Activated T-helper 1 cell treated with anti-CD3 and anti-CD28 coated beads, Interleukin-2, amount 50 U/mL, for 16 hours (primary cell): Measurements from ENCODE around the gene TCF19.

Source experiments
- DNase-seq, 2 donors: peaks; one replicate each; pipeline ENCODE4 v3.0.0-alpha.2; 2020; ENCODE audit warnings: low read depth in 1 of 2, low spot score in 1 of 2

The TCF19 gene

DNA sequence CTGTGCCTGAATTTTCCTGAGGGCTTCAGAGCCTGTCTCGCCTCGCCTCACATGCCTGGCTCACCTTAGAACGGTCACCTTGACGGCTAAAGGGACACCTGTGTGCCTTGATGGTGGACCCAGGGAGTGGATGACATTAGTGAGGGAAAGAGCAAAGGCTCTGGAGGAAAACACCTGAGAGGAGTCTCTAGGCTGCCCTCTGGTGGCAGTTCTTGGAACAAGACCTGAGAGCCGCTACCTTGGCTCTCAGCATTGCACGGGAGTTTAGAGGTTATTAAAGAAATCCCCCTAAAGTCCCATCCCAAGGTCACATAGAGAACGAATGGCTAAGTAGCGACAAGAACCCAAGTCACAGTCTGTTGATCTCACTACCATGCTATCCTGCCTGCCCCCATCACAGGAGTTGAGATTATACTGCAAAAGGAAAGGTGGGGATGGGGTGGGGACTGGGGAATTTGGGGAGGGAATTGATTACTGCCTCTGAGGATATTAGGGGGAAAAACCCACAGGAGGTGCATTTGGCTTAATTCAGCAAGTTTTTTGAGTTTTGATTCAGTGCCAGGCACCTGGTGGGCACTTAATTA, 30.2 kb upstream of the TCF19 start:
- peak; percentile 56 to 65 for DNase-seq

DNA sequence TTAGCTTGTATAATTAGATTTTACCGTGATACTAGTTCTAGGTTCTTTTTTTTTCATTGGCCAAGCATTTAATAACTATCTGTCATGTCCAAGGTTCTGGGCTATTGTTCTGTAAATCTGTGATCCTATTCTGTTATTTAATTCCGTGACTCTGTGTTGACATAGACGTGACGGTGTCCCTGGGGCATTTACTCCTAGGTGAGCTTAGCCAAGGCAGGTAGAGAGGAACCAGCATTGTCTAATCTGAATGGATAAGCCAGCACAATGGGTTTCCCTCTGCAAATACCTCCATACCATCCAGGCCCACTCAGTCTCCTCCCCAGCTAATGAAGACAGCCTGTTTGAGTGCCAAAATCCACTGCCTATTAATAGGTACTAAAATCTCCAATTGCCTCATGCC, 29.3 kb upstream of the TCF19 start:
- no peak for DNase-seq

DNA sequence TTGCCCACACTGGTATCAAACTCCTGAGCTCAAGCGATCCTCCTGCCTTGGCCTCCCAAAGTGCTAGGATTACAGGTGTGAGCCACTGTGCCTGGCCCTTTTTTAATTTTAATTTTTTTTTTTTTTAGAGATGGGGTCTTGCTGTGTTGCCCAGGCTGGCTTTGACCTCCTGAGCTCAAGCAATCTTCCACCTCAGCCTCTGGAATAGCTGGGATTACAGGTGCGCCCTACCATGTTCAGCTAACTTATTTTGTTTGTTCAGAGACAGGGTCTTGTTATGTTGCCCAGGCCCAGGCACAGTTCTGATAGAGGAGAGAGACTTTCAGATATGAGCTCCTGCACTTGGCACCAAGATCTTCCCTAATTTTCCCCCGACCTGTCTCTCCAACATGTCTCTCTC, 27.6 kb upstream of the TCF19 start:
- DNase-seq = no peak

- DNase-seq = no peak
These were observed 26.8 kb upstream of the TCF19 start for GRCh38 chr6:31131595-31131994.

DNA sequence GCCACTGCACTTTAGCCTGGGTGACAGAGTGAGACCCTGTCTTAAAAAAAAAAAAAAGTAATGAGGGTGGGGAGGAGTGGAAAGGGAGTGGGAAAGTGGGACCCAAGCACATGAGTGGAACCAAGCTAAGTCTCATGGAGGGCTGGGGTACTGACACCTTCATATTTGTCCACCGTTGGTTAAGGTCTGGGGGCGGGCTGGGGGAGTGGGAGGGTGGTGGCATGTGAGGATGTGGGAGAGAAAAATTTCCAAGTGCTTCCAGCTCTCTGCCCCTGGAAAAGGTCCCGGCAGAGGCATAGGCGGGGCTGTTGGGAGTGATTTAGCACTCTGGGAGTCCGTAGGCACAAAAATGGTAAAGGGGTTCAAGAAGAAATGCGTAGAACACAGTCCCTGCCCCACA, 25.6 kb upstream of the TCF19 start:
- no peak for DNase-seq

DNA sequence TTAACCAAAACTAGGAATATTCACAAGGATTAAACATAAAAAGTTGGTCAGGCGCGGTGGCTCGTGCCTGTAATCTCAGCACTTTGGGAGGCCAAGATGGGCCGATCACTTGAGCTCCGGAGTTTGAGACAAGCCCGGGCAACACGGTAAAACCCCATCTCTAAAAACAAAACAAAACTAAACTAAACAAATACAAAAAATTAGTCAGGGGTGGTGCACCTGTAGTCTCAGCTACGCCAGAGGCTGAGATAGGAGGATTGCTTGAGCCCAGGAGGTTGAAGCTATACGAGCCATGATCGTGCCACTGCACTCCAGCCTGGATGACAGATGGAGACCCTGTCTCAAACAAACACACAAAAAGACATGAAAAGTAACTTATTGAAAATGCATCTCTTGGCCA, 22.7 kb upstream of the TCF19 start:
- DNase-seq = no peak

- no peak for DNase-seq
These were observed 19.4 kb upstream of the TCF19 start, which contains the start of gene PSORS1C2 for GRCh38 chr6:31138982-31139381. TSS of gene PSORS1C2 (minus strand) at chr6:31139066. CDS start at chr6:31139026, 40 bp downstream.

DNA sequence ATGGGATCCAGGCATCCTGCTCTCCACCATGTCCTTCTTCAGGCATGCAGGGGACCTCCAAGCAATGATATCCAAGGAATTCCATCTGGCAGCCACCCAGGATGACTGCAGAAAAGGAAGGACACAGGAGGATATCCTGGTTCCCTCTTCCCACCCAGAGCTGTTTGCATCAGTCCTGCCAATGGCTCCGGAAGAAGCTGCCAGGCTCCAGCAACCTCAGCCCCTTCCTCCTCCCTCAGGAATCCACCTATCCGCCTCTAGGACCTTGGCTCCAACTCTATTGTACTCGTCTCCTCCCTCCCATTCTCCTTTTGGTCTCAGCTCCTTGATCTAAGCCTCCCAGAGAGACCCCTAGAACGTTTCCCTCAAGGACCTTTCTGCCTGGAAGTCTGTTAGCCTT, 18.8 kb upstream of the TCF19 start:
- DNase-seq = no peak

GRCh38 chr6:31140643-31141042, 17.7 kb upstream of the TCF19 start:
- DNase-seq = no peak

DNA sequence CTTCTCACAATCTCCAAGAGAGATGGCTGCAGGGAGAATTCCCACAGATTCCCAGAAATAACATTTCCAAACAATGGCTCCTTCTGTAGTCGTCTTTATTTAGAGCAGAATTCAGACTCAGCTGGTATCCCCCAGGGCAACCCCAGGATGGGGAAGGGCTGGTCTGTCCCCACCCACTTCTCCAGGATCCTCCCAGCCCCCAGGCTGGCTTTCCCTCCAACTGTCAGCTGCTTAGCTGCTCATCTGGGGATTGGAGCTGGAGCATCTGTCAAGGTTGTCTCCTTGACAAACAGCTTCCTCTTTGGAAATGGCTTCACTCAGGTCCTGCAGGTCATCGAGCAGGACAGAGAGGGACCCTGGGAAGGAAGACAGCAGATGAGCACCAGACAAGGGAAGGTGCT, 16.0 kb upstream of the TCF19 start:
- no peak for DNase-seq

DNA sequence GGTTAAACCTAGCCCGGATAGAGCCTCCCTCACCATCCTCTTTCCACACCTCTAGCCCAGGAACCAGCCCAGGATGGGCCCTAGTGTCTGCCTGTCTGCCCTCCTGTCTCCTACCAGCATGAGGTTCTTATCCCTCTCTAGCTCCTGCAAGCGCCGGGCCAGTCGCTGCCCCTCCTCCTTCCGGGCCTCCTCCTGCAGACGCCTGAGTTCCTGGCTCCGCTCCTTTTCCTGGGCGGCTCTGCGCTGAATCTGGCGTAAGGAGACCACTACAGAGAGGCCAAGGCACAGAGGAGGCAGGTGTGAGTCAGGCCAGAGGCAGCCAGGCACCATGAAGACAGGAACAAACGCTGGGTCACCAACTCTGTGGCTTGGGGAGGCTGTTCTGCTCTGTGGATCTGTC, 15.2 kb upstream of the TCF19 start:
- no peak for DNase-seq

DNA sequence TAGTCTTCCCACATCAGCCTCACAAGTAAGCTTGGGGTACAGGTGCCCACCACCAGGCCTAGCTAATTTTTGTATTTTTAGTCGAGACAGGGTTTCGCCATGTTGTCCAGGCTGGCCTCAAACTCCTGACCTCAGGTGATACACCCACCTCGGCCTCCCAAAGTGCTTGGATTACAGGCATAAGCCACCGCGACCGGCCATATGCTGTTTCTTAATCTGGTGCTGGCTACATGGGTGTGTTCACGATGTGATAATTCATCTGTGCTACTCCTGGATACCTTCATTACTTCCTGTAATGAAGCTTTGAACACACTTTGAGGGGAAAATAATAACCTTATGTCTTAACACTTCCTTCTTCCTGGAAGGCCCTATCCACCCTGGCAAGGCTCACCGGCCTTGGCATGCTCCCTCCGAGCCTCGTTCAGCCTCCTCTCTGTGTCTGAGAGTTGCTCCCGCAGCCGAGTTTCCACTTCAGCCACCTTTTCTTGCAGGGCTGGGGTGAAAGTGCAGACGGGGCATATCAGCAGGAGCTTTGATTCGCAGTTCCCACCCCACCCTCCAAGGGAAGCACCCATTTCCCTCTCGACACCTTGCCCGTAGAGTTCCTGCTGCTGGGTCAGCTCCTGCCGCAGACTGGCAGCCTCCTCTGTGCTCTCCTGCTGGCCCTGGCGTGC, 14.0 kb upstream of the TCF19 start:
- DNase-seq = no peak

GRCh38 chr6:31144970-31145340, 13.4 kb upstream of the TCF19 start:
- DNase-seq = no peak

DNA sequence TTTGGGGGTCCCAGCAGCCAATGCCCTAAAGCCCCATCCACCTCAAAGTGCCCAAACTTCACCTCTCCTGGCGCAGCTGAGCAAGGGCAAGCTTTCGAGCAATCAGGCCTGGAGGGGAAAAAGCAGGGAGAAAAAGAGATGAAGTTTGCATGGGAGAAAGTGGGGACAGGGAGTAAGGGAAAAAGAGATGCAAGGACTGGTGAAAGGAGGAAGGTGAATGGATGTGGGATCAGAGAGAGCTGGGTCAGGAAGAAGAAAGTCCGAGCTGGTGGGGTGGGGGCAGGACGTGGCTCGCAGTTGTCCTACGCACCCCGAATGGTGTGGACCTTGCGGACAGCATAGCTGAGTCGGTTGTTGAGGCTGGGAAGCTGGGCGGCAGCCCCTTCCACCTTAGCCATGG, 13.0 kb upstream of the TCF19 start:
- no peak for DNase-seq

- DNase-seq = no peak
These were observed 8.5 kb upstream of the TCF19 start for GRCh38 chr6:31149827-31150447.

GRCh38 chr6:31152781-31153180, 5.6 kb upstream of the TCF19 start:
- DNase-seq = no peak

GRCh38 chr6:31154436-31154835, 4.0 kb upstream of the TCF19 start:
- DNase-seq = no peak

GRCh38 chr6:31156641-31157040, 1.7 kb upstream of the TCF19 start:
- no peak for DNase-seq

- no peak for DNase-seq
These were observed 763 bp upstream of the TCF19 start, which contains the start of gene CCHCR1 for GRCh38 chr6:31157513-31158139. TSS of gene CCHCR1 (minus strand) at chr6:31157802. CDS start at chr6:31157600, 202 bp downstream.

DNA sequence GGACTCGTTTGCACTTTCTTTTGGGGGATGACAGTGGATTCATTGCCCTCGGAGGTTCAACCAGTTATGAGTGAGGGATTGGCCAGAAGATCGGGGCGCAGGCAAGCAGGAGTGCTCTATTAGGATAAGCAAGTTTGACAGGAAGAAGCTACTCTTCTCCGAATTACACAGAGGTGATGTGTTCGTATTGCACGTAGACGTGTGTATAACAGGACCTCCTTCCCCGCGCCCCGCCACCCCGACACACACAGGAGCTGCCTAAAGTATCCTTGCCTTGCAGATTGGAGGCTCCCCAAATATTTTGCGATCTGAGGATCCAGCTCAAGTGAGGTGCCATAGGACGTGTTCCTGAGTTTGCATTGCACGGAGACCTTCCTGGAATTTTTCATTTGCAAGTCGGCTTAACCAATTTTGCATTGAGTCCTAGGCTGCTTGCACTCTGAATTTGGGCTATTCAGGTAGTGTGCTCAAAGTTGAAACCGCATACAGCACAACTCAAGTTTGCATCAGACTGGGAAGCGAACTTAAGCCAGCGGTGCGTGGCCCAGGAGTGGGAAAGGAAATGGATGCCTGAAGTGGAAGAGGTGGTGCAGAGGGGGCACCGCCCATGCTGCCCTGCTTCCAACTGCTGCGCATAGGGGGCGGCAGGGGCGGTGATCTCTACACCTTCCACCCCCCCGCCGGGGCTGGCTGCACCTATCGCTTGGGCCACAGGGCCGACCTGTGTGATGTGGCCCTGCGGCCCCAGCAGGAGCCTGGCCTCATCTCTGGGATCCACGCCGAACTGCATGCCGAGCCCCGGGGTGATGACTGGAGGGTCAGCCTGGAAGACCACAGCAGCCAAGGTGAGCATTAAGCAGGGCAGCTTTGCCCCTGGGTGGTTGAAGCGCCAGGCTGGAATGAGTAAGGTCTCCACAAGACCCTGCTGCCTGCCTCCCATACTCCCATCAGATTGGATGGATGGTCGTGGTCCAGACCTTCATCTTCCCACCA, 770 bp downstream of the TCF19 start:
- DNase-seq = no peak
